DOHH2 (cell line): ENCODE measurements around the gene NFIB.

Source experiments
- H3F3A ChIP-seq: fragments of 200-600 bp; sonication (generic), shearing (Covaris generic); 2 replicates; pipeline ENCODE4 v1.6.0; 2016; ENCODE audit warnings: antibody characterized with exemption, mild to moderate bottlenecking; ENCODE audit not compliant: control insufficient read depth, insufficient read depth
- H3K27ac ChIP-seq: fragments of 200-600 bp; sonication (generic); 2 replicates; pipeline ENCODE4 v1.5.1; 2014; ENCODE audit warnings: low read depth, mild to moderate bottlenecking, low read length, moderate library complexity
- H3K27me3 ChIP-seq: fragments of 200-600 bp; sonication (generic); 2 replicates; pipeline ENCODE4 v1.6.1; 2014; ENCODE audit warnings: mild to moderate bottlenecking, low read length, mixed read lengths; ENCODE audit not compliant: control insufficient read depth
- H3K36me3 ChIP-seq: fragments of 200-600 bp; sonication (generic); 2 replicates; pipeline ENCODE4 v1.6.1; 2014; ENCODE audit warnings: mild to moderate bottlenecking, low read length, moderate library complexity, mixed read lengths; ENCODE audit not compliant: control insufficient read depth
- H3K4me1 ChIP-seq: fragments of 200-600 bp; sonication (generic); 2 replicates; pipeline ENCODE4 v1.6.1; 2014; ENCODE audit warnings: mild to moderate bottlenecking, low read length, mixed read lengths; ENCODE audit not compliant: control insufficient read depth
- H3K4me2 ChIP-seq: fragments of 200-600 bp; sonication (generic); 2 replicates; pipeline ENCODE4 v1.6.0; 2014; ENCODE audit warnings: mild to moderate bottlenecking, low read length, moderate library complexity
- H3K4me3 ChIP-seq: fragments of 200-600 bp; sonication (generic); 2 replicates; pipeline ENCODE4 v1.5.1; 2014; ENCODE audit warnings: mild to moderate bottlenecking, low read length, mixed read lengths
- H3K79me2 ChIP-seq: fragments of 200-600 bp; sonication (generic); 2 replicates; pipeline ENCODE4 v1.6.1; 2014; ENCODE audit warnings: mild to moderate bottlenecking, low read length, mixed read lengths; ENCODE audit not compliant: control insufficient read depth
- H3K9me2 ChIP-seq: fragments of 200-600 bp; sonication (generic); replicated peaks from 2 replicates; pipeline ENCODE4 v1.6.1; 2014; ENCODE audit warnings: mild to moderate bottlenecking, low read length, mixed read lengths; ENCODE audit not compliant: control insufficient read depth
- H3K9me3 ChIP-seq: fragments of 200-600 bp; sonication (generic); 2 replicates; pipeline ENCODE4 v1.6.1; 2014; ENCODE audit warnings: antibody characterized with exemption, low read length, mixed read lengths; ENCODE audit not compliant: control insufficient read depth, insufficient read depth
- H4K20me1 ChIP-seq: fragments of 200-600 bp; sonication (generic); 2 replicates; pipeline ENCODE4 v1.6.0; 2014; ENCODE audit warnings: low read depth, mild to moderate bottlenecking, antibody characterized with exemption, low read length, moderate library complexity; ENCODE audit not compliant: control insufficient read depth, insufficient read depth
- CTCF ChIP-seq: fragments of 200-600 bp; sonication (generic); IDR thresholded peaks from one replicate; pipeline ENCODE4 v1.5.1; 2014; ENCODE audit warnings: antibody characterized with exemption, mild to moderate bottlenecking, low read depth, low read length; ENCODE audit not compliant: poor library complexity, severe bottlenecking
- EZH2phosphoT487 ChIP-seq: fragments of 200-600 bp; sonication (generic); IDR thresholded peaks from 2 replicates; pipeline ENCODE4 v1.6.1; 2017; ENCODE audit warnings: borderline replicate concordance, mild to moderate bottlenecking, antibody characterized with exemption, low read length, moderate library complexity, mixed read lengths

Gene NFIB

DNA sequence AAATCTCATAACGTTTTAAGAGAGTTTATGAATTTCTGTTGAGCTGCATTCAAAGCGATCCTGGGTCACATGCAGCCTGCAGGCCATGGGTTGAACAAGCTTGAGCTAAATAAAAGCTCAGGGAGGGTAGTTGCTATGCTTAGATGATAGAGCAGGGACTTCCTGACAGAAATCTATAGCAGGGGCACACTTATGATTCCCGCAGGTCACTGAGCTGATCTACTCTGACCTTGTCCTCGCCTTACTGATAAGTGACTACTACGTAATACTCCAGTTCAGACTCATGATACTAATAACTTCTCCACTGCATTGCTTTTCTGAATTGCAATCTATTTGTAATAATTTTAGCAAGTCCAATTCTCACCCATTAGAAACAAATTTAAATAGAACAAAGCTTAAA lies 90.9 kb downstream of the NFIB start:
- no peaks in the 10 kb centered on the region for H3F3A ChIP-seq
- no peaks in the 10 kb centered on the region for H3K79me2 ChIP-seq
- no peak overlapping the region for H3K4me2 ChIP-seq
- no peak overlapping the region for H3K4me3 ChIP-seq
- H4K20me1 ChIP-seq, result no peaks in the 10 kb centered on the region
- TF ChIP-seq EZH2phosphoT487 (no peak), CTCF (no peak)
- no peaks in the 10 kb centered on the region for H3K4me1 ChIP-seq
- H3K27me3 ChIP-seq, result no peaks in the 10 kb centered on the region
- no peaks in the 10 kb centered on the region for H3K9me2 ChIP-seq
- no peaks in the 10 kb centered on the region for H3K9me3 ChIP-seq
- H3K36me3 ChIP-seq, result no peaks in the 10 kb centered on the region
- no peak overlapping the region for H3K27ac ChIP-seq

DNA sequence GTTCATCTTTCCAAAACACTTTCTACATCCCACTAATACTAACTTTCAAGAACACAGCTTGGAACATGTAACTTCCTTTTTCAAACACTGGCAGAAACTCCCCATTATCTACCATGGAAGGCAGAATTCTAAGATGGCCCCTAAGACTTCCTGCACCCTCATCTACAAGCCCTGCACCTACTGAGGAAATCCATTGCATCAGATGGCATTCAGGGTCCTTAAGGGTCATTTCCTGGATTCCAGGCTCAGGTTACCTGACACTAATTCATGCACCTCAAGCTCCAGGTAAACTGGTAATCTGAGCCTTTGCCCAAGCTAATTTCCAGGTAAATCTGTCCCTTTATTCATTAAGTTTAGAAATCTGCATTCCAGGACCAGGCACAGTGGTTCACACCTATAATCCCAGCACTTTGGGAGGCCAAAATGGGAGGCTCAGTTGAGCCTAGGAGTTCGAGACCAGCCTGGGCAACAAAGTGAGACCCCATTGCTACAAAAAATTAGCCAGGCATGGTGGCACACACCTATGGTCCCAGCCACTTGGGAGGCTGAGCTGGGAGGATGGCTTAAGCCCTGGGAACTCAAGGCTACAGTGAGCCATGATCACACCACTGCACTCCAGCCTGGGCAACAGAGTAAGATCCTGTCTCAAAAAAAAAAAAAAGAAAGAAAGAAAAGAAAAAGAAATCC lies 91.6 kb downstream of the NFIB start:
- no peak overlapping the region for H3K4me3 ChIP-seq
- H4K20me1 ChIP-seq, result no peaks in the 10 kb centered on the region
- H3K4me2 ChIP-seq, result no peak overlapping the region
- no peaks in the 10 kb centered on the region for H3K9me2 ChIP-seq
- H3K9me3 ChIP-seq, result no peaks in the 10 kb centered on the region
- H3F3A ChIP-seq, result no peaks in the 10 kb centered on the region
- no peaks in the 10 kb centered on the region for H3K79me2 ChIP-seq
- H3K36me3 ChIP-seq, result no peaks in the 10 kb centered on the region
- H3K4me1 ChIP-seq, result no peaks in the 10 kb centered on the region
- H3K27ac ChIP-seq, result no peak overlapping the region
- TF ChIP-seq CTCF (no peak), EZH2phosphoT487 (no peak)
- H3K27me3 ChIP-seq, result no peaks in the 10 kb centered on the region

DNA sequence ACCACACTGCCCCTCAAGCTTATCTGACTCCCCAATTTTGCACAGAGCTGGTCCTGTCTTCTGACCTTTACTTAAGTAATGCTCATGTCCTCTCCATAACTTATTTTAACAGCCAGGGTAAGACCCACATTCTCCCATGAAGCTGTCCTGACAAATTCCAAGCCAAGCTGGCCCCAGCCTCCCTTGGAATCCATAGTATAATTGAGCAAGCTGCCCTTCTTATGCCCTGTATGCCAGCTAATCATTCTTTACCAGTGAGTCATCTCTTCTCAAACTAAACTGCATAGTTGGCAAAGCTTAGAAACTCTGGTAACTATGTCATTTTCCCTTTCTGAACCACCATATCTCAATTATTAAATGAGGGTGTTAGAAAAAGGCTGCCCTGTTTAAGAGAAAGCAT lies 92.4 kb downstream of the NFIB start:
- Histone ChIP-seq H3K27me3 (no peaks in the 10 kb centered on the region), H3K4me1 (no peaks in the 10 kb centered on the region), H3K4me2 (no peak overlapping the region)

More for the DNA sequence above, 92.4 kb downstream of the NFIB start:
- H3K36me3 ChIP-seq, result no peaks in the 10 kb centered on the region
- H3K27ac ChIP-seq, result no peak overlapping the region
- H3K4me3 ChIP-seq, result no peak overlapping the region
- no peak for TF ChIP-seq EZH2phosphoT487
- TF ChIP-seq CTCF, result no peak
- no peaks in the 10 kb centered on the region for H3K9me2 ChIP-seq
- no peaks in the 10 kb centered on the region for H4K20me1 ChIP-seq
- no peaks in the 10 kb centered on the region for H3K79me2 ChIP-seq
- H3F3A ChIP-seq, result no peaks in the 10 kb centered on the region
- H3K9me3 ChIP-seq, result no peaks in the 10 kb centered on the region
